ENCODE measurements around the gene MDFIC2.
"Not testable (repeated sequence)": the region's sequence is repeated elsewhere in the genome, so short reads cannot be mapped to it uniquely, and the experiment has no call there.

MDFIC2 gene

GRCh38 chr3:70312336-70312735 is at the start of gene MDFIC2:
TSS of gene MDFIC2 (minus strand) at chr3:70312638. CDS start at chr3:70311973, 665 bp downstream.
- no peak for DNase-seq

- DNase-seq, result no peak
Observed at GRCh38 chr3:70360979-70361760, 48.7 kb upstream of the MDFIC2 start.

GRCh38 chr3:70359711-70360110 is 47.3 kb upstream of the MDFIC2 start:
- DNase-seq, result no peak

- no peak for DNase-seq
Observed at GRCh38 chr3:70358978-70359580, 46.6 kb upstream of the MDFIC2 start.

GRCh38 chr3:70352215-70352614 is 39.8 kb upstream of the MDFIC2 start:
- DNase-seq, result no peak

- DNase-seq, result no peak
Observed at GRCh38 chr3:70342149-70342548, 29.7 kb upstream of the MDFIC2 start.

GRCh38 chr3:70336885-70337284 is 24.4 kb upstream of the MDFIC2 start:
- DNase-seq, result not testable (repeated sequence)

DNA sequence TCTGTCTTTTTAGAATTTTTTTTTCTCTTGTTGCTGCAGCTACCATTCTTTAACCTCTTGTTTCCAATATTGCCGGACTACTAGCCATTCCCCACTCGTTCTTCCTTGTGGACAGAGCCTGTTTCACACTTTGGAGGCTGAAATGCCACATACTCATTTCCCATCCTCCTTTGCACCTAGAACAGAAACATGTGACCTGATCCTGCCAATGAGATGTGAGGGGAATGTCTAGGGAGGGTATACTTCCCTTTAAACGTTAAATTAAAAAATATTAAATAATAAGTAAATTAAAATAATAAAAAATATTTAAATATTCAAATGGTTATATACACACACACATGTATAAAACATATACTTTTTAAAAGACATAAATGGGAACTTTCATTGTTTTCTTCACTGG is 20.6 kb upstream of the MDFIC2 start:
- no peak for DNase-seq

GRCh38 chr3:70315021-70315420 is 2.6 kb upstream of the MDFIC2 start:
- DNase-seq, result no peak

GRCh38 chr3:70310809-70311208 is 1.6 kb downstream of the MDFIC2 start:
- no peak for DNase-seq

DNA sequence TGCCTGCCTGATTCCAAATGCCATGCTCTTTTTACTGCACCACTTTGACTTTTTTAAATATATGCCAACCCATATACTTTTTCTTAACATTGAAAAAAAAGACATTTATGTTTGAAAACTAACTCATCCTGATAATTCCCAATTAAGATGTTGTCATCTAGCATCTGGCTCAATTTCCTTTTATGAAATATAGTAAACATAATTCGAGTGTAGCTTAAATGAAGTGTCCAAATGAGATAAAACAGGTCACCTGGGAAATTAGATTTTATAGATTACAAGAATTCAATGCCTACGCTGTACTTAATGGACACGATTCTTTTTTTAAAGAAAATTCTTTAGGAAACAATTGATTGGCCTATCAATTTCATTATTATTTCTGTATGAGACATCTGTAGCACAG is 2.8 kb downstream of the MDFIC2 start:
- no peak for DNase-seq

DNA sequence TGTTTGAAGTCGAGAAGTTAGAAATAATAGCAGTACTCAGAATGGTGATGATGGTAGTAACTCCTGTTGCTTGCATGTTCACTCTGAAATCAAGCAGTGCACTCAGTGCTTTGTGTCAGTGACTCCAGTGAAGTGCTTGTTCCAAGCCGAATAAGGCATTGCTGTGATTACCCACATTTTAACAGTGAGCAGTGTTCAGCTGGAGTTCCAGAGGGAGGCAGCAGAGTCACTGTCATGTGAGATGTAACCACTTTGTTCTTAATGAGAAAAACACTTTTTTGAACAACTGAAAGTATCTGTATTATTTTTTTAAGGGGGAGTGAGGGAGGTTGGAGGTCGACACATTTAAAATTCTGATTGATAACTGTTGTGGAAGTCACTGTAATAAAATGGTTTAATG is 3.7 kb downstream of the MDFIC2 start:
- DNase-seq, result no peak

DNA sequence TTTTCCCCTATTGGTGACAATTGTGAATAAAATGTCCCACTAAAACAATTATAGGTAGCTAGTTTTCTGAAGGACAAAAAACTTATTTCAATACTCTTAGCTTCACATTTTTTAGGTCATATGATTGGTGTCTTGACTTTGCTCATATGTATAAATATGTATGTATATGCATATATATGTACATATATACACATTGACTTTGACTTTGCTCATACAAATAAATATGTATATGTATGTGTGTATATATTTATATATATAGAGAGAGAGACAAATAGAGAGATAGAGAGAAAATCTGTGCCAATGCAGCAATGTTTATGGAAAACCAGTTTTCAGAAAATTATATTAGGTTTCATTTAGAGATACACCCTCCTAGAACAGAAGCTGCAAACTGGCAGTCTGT is 5.7 kb downstream of the MDFIC2 start:
- DNase-seq, result no peak

DNA sequence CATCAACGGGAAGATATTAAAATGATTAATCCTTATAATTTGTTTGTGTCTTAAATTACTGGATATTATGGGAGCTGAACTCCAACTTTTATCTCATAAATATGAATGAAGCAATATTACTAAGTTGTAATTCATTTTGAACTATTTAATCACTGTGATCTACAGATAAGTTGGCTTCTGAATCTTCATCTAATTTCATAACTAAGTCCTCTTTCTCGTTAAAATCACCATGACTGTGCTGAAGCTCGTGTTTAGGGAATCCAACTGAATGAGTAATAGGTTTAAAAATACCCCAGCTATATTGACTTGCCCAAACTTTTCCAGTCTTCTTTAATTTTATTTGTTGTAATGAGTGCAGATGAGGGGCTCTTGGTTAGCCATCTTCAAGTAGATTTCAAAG is 14.1 kb downstream of the MDFIC2 start:
- DNase-seq, result no peak

DNA sequence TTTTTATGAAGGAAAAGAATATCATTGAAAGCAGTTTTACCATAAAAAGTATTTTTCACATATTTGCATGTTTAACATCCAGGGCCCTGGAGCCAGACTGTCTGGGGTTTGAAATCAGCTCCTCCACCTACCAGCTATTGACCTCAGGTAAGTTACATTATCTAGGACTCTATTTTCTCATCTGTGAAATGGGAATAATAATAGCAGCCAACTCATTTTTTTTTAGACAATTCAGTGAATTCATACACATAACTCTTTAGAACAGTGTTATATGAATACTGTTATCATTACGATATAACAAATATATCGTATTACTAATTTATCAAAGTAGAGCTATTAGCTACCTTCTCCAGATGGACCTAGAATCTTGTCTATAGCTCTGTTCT is 21.3 kb downstream of the MDFIC2 start:
- DNase-seq, result no peak

DNA sequence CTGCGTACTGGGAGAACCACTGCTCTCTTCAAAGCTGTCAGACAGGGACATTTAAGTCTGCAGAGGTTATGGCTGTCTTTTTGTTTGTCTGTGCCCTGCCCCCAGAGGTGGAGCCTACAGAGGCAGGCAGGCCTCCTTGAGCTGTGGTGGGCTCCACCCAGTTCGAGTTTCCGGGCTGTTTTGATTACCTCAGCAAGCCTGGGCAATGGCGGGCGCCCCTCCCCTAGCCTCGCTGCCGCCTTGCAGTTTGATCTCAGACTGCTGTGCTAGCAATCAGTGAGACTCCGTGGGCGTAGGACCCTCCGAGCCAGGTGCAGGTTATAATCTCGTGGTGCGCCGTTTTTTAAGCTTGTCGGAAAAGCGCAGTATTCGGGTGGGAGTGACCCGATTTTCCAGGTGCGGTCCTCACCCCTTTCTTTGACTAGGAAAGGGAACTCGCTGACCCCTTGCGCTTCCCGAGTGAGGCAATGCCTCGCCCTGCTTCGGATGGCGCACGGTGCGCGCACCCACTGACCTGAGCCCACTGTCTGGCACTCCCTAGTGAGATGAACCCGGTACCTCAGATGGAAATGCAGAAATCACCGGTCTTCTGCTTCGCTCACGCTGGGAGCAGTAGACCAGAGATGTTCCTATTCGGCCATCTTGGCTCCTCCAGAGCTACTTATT is 21.9 kb downstream of the MDFIC2 start:
- DNase-seq, result not testable (repeated sequence)

DNA sequence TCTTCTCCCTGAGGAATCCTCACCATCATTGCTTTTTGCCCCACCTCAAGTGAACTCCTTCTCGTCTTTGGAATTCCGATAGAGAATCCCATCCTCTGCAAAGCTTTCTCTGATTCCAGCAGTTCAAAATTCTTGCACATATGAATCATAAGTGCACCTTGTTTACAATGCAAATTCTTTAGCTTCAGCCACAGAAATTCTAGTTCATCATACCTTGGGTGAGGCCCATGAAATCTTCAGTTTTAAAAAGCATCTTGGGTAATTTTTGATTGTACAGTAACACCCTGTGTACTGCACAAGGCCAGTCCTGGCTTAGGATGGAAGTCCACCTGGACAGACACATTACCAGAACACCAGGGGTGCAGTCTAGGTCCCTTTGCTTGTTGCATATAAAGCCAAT is 30.8 kb downstream of the MDFIC2 start:
- DNase-seq, result no peak

GRCh38 chr3:70277304-70277703 is 35.1 kb downstream of the MDFIC2 start:
- DNase-seq, result no peak

DNA sequence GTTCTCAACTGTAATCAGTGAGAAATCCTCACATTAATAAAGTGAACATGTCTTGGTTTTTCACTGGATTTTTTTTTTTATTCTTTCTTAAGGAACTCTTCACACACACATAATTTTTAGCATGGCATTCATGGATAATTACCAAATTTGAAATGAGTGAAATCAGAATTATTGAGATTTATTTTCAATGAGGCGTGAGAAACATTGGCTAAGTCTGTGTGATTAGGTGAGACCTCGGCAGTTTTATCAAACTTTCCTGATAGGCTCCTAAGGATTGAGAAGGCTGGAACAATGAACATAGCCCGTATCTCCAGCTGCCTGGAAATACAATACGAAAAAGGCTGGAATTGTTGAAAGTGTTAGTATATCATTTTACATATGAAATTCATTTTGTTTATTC is 35.5 kb downstream of the MDFIC2 start:
- DNase-seq, result no peak

GRCh38 chr3:70273492-70273891 is 38.9 kb downstream of the MDFIC2 start:
- no peak for DNase-seq

DNA sequence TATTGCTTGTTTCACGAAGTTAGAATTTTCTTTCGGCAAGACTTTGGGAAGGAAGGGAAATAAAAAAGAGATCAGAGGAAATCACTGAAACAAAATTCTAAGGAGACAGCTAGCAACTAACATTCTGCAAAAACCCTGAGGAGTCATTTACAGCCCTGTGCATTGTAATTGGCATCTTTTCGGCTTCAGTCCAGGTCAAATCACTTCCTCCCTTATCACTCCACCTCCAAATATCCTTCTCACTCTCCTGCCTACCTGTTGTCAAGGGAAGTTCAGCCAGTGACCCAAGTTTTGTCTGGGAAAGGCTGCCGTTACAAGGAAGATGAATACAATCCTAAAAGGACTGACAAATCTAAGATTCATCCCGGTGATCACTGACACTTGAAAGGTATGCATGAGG is 39.6 kb downstream of the MDFIC2 start:
- no peak for DNase-seq

DNA sequence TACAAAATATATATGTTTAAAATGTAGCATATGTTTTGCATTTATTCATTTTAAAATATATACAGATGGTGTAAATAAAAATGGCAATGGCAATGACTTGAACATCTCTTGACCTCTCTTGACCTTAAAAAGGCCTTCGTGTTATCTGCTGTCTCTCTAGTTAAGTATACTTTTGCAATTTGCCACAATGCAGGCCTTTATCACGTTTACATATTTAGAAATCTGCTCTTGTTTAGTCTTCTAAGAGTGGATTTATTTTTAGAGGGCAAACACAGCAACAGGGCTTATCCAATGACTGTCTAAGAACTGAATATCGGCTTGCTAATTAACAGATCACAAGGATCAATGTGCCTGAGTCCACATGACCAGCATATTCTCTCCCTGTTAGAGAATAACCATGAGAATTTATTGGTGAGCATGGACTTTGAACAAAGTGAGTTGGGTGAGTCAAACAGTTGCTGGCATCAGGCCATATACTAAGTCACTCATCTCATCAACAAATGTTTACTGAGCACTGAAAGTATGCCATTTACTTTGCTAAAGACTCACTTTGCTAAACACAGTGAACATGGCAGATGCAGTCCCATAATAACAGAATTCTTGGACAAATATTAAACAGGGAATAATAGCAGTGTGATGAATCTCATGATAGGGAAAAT is 48.2 kb downstream of the MDFIC2 start:
- no peak for DNase-seq

GRCh38 chr3:70261283-70261682 is 51.2 kb downstream of the MDFIC2 start:
- no peak for DNase-seq

DNA sequence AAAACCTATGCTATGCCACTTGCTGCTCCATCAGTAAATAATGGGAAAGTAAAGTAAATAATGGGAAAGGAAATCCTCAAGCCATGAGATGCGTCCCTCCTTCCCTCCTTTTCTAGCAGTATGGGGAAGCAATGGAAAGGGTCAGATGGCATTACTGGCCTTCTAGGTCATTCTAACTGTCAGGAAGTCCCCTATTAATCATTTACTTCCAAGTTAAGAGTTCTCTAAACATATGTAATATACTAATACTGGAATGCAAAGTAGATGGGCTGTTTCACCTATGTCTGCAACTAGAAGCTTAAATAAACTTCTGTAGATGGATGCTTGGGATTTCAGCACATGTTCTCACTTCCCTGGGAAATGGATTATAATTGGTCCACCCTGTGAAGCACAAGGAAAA is 55.9 kb downstream of the MDFIC2 start:
- DNase-seq, result no peak
